Activated naive CD8-positive, alpha-beta T cell treated with anti-CD3 and anti-CD28 coated beads for 36 hours (primary cell): ENCODE measurements around the gene COL26A1. TPM values are rescaled to one million over a fixed set of nuclear protein-coding genes. Genes with fewer than 3 reads are reported as not detected.
"Not testable (repeated sequence)": the region's sequence is repeated elsewhere in the genome, so short reads cannot be mapped to it uniquely, and the experiment has no call there.

Source experiments
- DNase-seq: peaks from one replicate; pipeline ENCODE4 v3.0.0; 2021
- H3K27ac Mint-ChIP-seq: one replicate; pipeline ENCODE4 v1.8.0; 2022; ENCODE audit warnings: mild to moderate bottlenecking, moderate library complexity, mixed read lengths
- H3K27me3 Mint-ChIP-seq: one replicate; pipeline ENCODE4 v1.8.0; 2022; ENCODE audit warnings: mild to moderate bottlenecking, mixed read lengths
- H3K36me3 Mint-ChIP-seq: one replicate; pipeline ENCODE4 v1.8.0; 2021; ENCODE audit warnings: mild to moderate bottlenecking, mixed read lengths
- H3K4me1 Mint-ChIP-seq: one replicate; pipeline ENCODE4 v1.8.0; 2021; ENCODE audit warnings: mixed read lengths
- H3K4me3 Mint-ChIP-seq: one replicate; pipeline ENCODE4 v1.8.0; 2022; ENCODE audit warnings: mild to moderate bottlenecking, moderate library complexity, mixed read lengths
- H3K9me3 Mint-ChIP-seq: one replicate; pipeline ENCODE4 v1.8.0; 2022; ENCODE audit warnings: mixed read lengths
- total RNA-seq, 2 experiments: library from RNA; stranded (reverse); gene quantifications; one replicate each; pipeline ENCODE4 v1.2.3, GENCODE V29; 2021

Gene COL26A1
- not detected for total RNA-seq

- peak; percentile 19 for DNase-seq
These were observed at the start of gene COL26A1 for GRCh38 chr7:101362334-101363195. TSS of gene COL26A1 (plus strand) at chr7:101362875. CDS start at chr7:101363033, 158 bp downstream.

GRCh38 chr7:101315336-101315735, 47.3 kb upstream of the COL26A1 start:
- H3K27ac Mint-ChIP-seq = no peak overlapping the region
- peaks cover 31% of the 10 kb centered on the region for H3K36me3 Mint-ChIP-seq
- H3K27me3 Mint-ChIP-seq = no peaks in the 10 kb centered on the region
- H3K4me3 Mint-ChIP-seq = no peak overlapping the region
- H3K9me3 Mint-ChIP-seq = peaks cover 3% of the 10 kb centered on the region
- H3K4me1 Mint-ChIP-seq = no peaks in the 10 kb centered on the region
- DNase-seq = peak; percentile 38

More at GRCh38 chr7:101362334-101363195, at the start of gene COL26A1:
- Mint-ChIP-seq H3K27me3 (peaks cover 18% of the 10 kb centered on the region), H3K9me3 (no peaks in the 10 kb centered on the region), H3K27ac (no peak within 1 kb of the TSS), H3K4me1 (peaks cover 5% of the 10 kb centered on the region), H3K36me3 (no peaks in the 10 kb centered on the region), H3K4me3 (peak within 1 kb of the TSS; percentile 25)

GRCh38 chr7:101319401-101319800, 43.3 kb upstream of the COL26A1 start:
- Mint-ChIP-seq H3K36me3 (peaks cover 11% of the 10 kb centered on the region), H3K4me3 (no peak overlapping the region), H3K4me1 (peaks cover 4% of the 10 kb centered on the region), H3K27ac (no peak overlapping the region), H3K27me3 (no peaks in the 10 kb centered on the region), H3K9me3 (no peaks in the 10 kb centered on the region)
- no peak for DNase-seq

- DNase-seq = peak; percentile 90
- Mint-ChIP-seq H3K9me3 (no peaks in the 10 kb centered on the region), H3K36me3 (no peaks in the 10 kb centered on the region), H3K27me3 (no peaks in the 10 kb centered on the region), H3K4me3 (peak within 1 kb of the TSS; percentile 87), H3K27ac (peak within 1 kb of the TSS; percentile 86), H3K4me1 (peaks cover 4% of the 10 kb centered on the region)
These were observed 40.9 kb upstream of the COL26A1 start, which contains the start of gene IFT22 for GRCh38 chr7:101321491-101322401. TSS of gene IFT22 (minus strand) at chr7:101321812. CDS start at chr7:101321709, 103 bp downstream.

- Mint-ChIP-seq H3K27me3 (peaks cover 4% of the 10 kb centered on the region), H3K9me3 (no peaks in the 10 kb centered on the region)
- no peak for DNase-seq
These were observed 34.5 kb upstream of the COL26A1 start for GRCh38 chr7:101328159-101328558.

GRCh38 chr7:101330011-101330484, 32.6 kb upstream of the COL26A1 start:
- Mint-ChIP-seq H3K36me3 (no peaks in the 10 kb centered on the region), H3K27ac (no peak overlapping the region), H3K9me3 (no peaks in the 10 kb centered on the region), H3K27me3 (peaks cover 4% of the 10 kb centered on the region), H3K4me1 (peaks cover 2% of the 10 kb centered on the region), H3K4me3 (no peak overlapping the region)
- DNase-seq = no peak

More at GRCh38 chr7:101328159-101328558, 34.5 kb upstream of the COL26A1 start:
- no peaks in the 10 kb centered on the region for H3K4me1 Mint-ChIP-seq
- H3K27ac Mint-ChIP-seq = no peak overlapping the region
- no peak overlapping the region for H3K4me3 Mint-ChIP-seq
- no peaks in the 10 kb centered on the region for H3K36me3 Mint-ChIP-seq

GRCh38 chr7:101332026-101332425, 30.6 kb upstream of the COL26A1 start:
- no peaks in the 10 kb centered on the region for H3K36me3 Mint-ChIP-seq
- peaks cover 2% of the 10 kb centered on the region for H3K4me1 Mint-ChIP-seq
- H3K9me3 Mint-ChIP-seq = no peaks in the 10 kb centered on the region
- H3K27ac Mint-ChIP-seq = no peak overlapping the region
- H3K4me3 Mint-ChIP-seq = no peak overlapping the region
- peaks cover 4% of the 10 kb centered on the region for H3K27me3 Mint-ChIP-seq
- no peak for DNase-seq

GRCh38 chr7:101333912-101334311, 28.8 kb upstream of the COL26A1 start:
- Mint-ChIP-seq H3K27ac (no peak overlapping the region), H3K4me1 (peaks cover 2% of the 10 kb centered on the region), H3K9me3 (no peaks in the 10 kb centered on the region), H3K27me3 (peaks cover 4% of the 10 kb centered on the region), H3K36me3 (no peaks in the 10 kb centered on the region), H3K4me3 (no peak overlapping the region)
- DNase-seq = no peak

- H3K36me3 Mint-ChIP-seq = no peaks in the 10 kb centered on the region
- no peaks in the 10 kb centered on the region for H3K4me1 Mint-ChIP-seq
- no peak overlapping the region for H3K27ac Mint-ChIP-seq
- no peak overlapping the region for H3K4me3 Mint-ChIP-seq
- DNase-seq = no peak
- H3K27me3 Mint-ChIP-seq = no peaks in the 10 kb centered on the region
- no peaks in the 10 kb centered on the region for H3K9me3 Mint-ChIP-seq
These were observed 22.3 kb upstream of the COL26A1 start for GRCh38 chr7:101340379-101340778.

- H3K27ac Mint-ChIP-seq = no peak overlapping the region
- no peak overlapping the region for H3K4me3 Mint-ChIP-seq
- DNase-seq = no peak
- H3K4me1 Mint-ChIP-seq = no peaks in the 10 kb centered on the region
- no peaks in the 10 kb centered on the region for H3K36me3 Mint-ChIP-seq
- H3K9me3 Mint-ChIP-seq = no peaks in the 10 kb centered on the region
- no peaks in the 10 kb centered on the region for H3K27me3 Mint-ChIP-seq
These were observed 19.8 kb upstream of the COL26A1 start for GRCh38 chr7:101342892-101343291.

- H3K27me3 Mint-ChIP-seq = peaks cover 3% of the 10 kb centered on the region
- no peaks in the 10 kb centered on the region for H3K36me3 Mint-ChIP-seq
- H3K4me3 Mint-ChIP-seq = no peak overlapping the region
- no peaks in the 10 kb centered on the region for H3K9me3 Mint-ChIP-seq
- H3K27ac Mint-ChIP-seq = no peak overlapping the region
- DNase-seq = no peak
- peaks cover 8% of the 10 kb centered on the region for H3K4me1 Mint-ChIP-seq
These were observed 15.2 kb upstream of the COL26A1 start for GRCh38 chr7:101347477-101347876.

GRCh38 chr7:101348456-101349067, 14.1 kb upstream of the COL26A1 start:
- H3K27me3 Mint-ChIP-seq, H3K9me3 Mint-ChIP-seq, H3K27ac Mint-ChIP-seq, H3K36me3 Mint-ChIP-seq, DNase-seq, H3K4me3 Mint-ChIP-seq: not testable (repeated sequence)
- peaks cover 12% of the 10 kb centered on the region for H3K4me1 Mint-ChIP-seq

- H3K27me3 Mint-ChIP-seq, H3K9me3 Mint-ChIP-seq, H3K4me3 Mint-ChIP-seq, H3K27ac Mint-ChIP-seq, DNase-seq, H3K36me3 Mint-ChIP-seq: not testable (repeated sequence)
- peaks cover 12% of the 10 kb centered on the region for H3K4me1 Mint-ChIP-seq
These were observed 13.4 kb upstream of the COL26A1 start for GRCh38 chr7:101349300-101349699.

GRCh38 chr7:101352920-101353308, 9.8 kb upstream of the COL26A1 start:
- Mint-ChIP-seq H3K9me3 (no peaks in the 10 kb centered on the region), H3K27me3 (peaks cover 8% of the 10 kb centered on the region), H3K27ac (no peak overlapping the region), H3K4me3 (no peak overlapping the region), H3K36me3 (no peaks in the 10 kb centered on the region), H3K4me1 (peaks cover 12% of the 10 kb centered on the region)
- no peak for DNase-seq

GRCh38 chr7:101357433-101357832, 5.2 kb upstream of the COL26A1 start:
- H3K27ac Mint-ChIP-seq = no peak overlapping the region
- H3K36me3 Mint-ChIP-seq = no peaks in the 10 kb centered on the region
- peaks cover 7% of the 10 kb centered on the region for H3K4me1 Mint-ChIP-seq
- H3K4me3 Mint-ChIP-seq = no peak overlapping the region
- DNase-seq = no peak
- peaks cover 18% of the 10 kb centered on the region for H3K27me3 Mint-ChIP-seq
- no peaks in the 10 kb centered on the region for H3K9me3 Mint-ChIP-seq
